GM18517 (cell line): Measurements from ENCODE around the gene SP7.

Experiments
- ATAC-seq: cut with Tn5 transposase; IDR thresholded peaks from one replicate; pipeline ENCODE4 v1.9.1; 2021; ENCODE audit warnings: mild to moderate bottlenecking, moderate library complexity; ENCODE audit not compliant: unreplicated experiment

Gene SP7

GRCh38 chr12:53279283-53279869 lies 56.8 kb downstream of the SP7 start:
- ATAC-seq = no peak

- ATAC-seq = no peak
These were observed 58.2 kb downstream of the SP7 start for GRCh38 chr12:53277981-53278380.
